HG03064 (cell line): ENCODE results near the gene GALE.

Source experiments
- ATAC-seq: cut with Tn5 transposase; IDR thresholded peaks from one replicate; pipeline ENCODE4 v1.9.1; 2021; ENCODE audit warnings: low read depth; ENCODE audit not compliant: unreplicated experiment

Gene GALE

GRCh38 chr1:23756676-23757075, 43.9 kb downstream of the GALE start:
- no peak for ATAC-seq

- ATAC-seq, result no peak
These were observed 47.6 kb downstream of the GALE start for GRCh38 chr1:23752909-23753308.

GRCh38 chr1:23751815-23752200, 48.7 kb downstream of the GALE start:
- ATAC-seq, result no peak

GRCh38 chr1:23751050-23751814, 49.3 kb downstream of the GALE start:
- ATAC-seq, result no peak

- ATAC-seq, result no peak
These were observed 52.5 kb downstream of the GALE start for GRCh38 chr1:23748016-23748415.
